Testis (tissue), 3 donors: ENCODE results near the gene ADAMTS10. TPM values are rescaled to one million over a fixed set of nuclear protein-coding genes. Genes with fewer than 3 reads are reported as not detected.

Source experiments
- DNase-seq: peaks from one replicate; pipeline ENCODE4 v3.0.0-alpha.2; 2019
- H3K27ac ChIP-seq, 2 donors: fragments of 200-600 bp; sonication (generic); one replicate each; pipeline ENCODE4 v1.5.1; 2019
- H3K27me3 ChIP-seq: fragments of 200-600 bp; sonication (generic); one replicate; pipeline ENCODE4 v1.5.1; 2019
- H3K36me3 ChIP-seq: fragments of 200-600 bp; sonication (generic); one replicate; pipeline ENCODE4 v1.5.1; 2017; ENCODE audit warnings: low read depth; ENCODE audit errors: missing control alignments
- H3K4me1 ChIP-seq: fragments of 200-600 bp; sonication (generic); one replicate; pipeline ENCODE4 v1.5.1; 2019
- H3K4me3 ChIP-seq, 2 donors: fragments of 200-600 bp; sonication (generic); one replicate each; pipeline ENCODE4 v1.5.1; 2017 to 2019
- H3K9me3 ChIP-seq: fragments of 200-600 bp; sonication (generic); one replicate; pipeline ENCODE4 v1.5.1; 2017
- POLR2A ChIP-seq: fragments of 450-650 bp; IDR thresholded peaks from one replicate; pipeline ENCODE4 v1.6.1; 2017; ENCODE audit warnings: antibody characterized with exemption, mild to moderate bottlenecking, moderate library complexity
- WGBS, 2 donors: methylation state at CpG; one replicate each; pipeline ENCODE4 v1.1.5; 2018; 5-methylcytosine and 5-hydroxymethylcytosine counted together
- intact Hi-C: fragments of 100-400 bp; cut with DNase I; formaldehyde crosslinking; loops from one replicate; pipeline ENCODE4 v1.15.1; 2023; ENCODE audit warnings: low total_unique reads
- polyA plus RNA-seq: library from polyadenylated mRNA; stranded (reverse); fragments of 350-450 nt; fragmentation: Illumina TruSeq; extraction: RNeasy Lipid Tissue Mini Kit (QIAGEN cat#74804); gene quantifications from one replicate; pipeline ENCODE4 v1.2.3, GENCODE V29; 2014; ENCODE audit warnings: low read depth, low replicate concordance; ENCODE audit not compliant: insufficient read depth
- total RNA-seq, 2 donors: library from RNA; depleted of rRNA; stranded (reverse); fragments of >200 nt; gene quantifications; one replicate each; pipeline ENCODE4 v1.2.3, GENCODE V29; 2016
- TF ChIP-seq, protein P1 (sequence below), 3 experiments: fragments of 450-650 bp in 2 of 3; fragments of 200-600 bp in 1 of 3; sonication (generic) in 1 of 3; IDR thresholded peaks; one replicate each; pipeline ENCODE4 v1.5.1; 2016 to 2019; ENCODE audit warnings: antibody characterized with exemption in 3 of 3, mild to moderate bottlenecking in 2 of 3, moderate library complexity in 1 of 3

Gene ADAMTS10
- total and polyA plus RNA-seq, 3 donors from 2014 or later, result 7.2 to 31.9 (median 27.9) TPM

DNA sequence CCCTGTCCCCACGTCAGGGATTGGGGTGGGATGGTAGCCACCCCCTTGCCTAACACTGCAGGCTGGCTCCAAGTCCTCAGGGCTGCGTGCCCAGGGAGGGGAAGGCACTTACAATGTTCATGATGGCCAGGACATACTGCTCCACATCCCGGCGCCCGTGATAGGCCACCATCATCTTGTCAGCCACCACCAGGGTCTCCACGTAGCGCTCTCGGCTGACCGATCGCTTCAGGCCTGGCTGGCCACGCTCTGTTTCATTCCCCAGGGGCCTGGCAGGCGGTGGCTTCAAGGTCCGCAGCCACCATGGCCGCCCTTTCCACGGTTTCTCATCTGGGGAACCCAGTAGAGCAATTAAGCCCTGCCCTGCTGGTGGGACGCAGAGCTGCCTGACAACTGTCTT lies 9.7 kb downstream of the ADAMTS10 start:
- no peaks in the 10 kb centered on the region for H3K9me3 ChIP-seq
- no peak overlapping the region for H3K27ac ChIP-seq
- intact Hi-C loops, result no loop called here
- 96% methylated on average over 16 of the region's 16 CpGs for WGBS, 2 donors
- no peaks in the 10 kb centered on the region for H3K4me1 ChIP-seq
- no peak overlapping the region for H3K4me3 ChIP-seq
- H3K36me3 ChIP-seq, result no peaks in the 10 kb centered on the region
- H3K27me3 ChIP-seq, result no peaks in the 10 kb centered on the region
- TF ChIP-seq POLR2A, result no peak
- TF ChIP-seq, protein P1, sequence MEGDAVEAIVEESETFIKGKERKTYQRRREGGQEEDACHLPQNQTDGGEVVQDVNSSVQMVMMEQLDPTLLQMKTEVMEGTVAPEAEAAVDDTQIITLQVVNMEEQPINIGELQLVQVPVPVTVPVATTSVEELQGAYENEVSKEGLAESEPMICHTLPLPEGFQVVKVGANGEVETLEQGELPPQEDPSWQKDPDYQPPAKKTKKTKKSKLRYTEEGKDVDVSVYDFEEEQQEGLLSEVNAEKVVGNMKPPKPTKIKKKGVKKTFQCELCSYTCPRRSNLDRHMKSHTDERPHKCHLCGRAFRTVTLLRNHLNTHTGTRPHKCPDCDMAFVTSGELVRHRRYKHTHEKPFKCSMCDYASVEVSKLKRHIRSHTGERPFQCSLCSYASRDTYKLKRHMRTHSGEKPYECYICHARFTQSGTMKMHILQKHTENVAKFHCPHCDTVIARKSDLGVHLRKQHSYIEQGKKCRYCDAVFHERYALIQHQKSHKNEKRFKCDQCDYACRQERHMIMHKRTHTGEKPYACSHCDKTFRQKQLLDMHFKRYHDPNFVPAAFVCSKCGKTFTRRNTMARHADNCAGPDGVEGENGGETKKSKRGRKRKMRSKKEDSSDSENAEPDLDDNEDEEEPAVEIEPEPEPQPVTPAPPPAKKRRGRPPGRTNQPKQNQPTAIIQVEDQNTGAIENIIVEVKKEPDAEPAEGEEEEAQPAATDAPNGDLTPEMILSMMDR (IDR thresholded peaks at IDR 0.05), result no peak
- DNase-seq, result no peak

DNA sequence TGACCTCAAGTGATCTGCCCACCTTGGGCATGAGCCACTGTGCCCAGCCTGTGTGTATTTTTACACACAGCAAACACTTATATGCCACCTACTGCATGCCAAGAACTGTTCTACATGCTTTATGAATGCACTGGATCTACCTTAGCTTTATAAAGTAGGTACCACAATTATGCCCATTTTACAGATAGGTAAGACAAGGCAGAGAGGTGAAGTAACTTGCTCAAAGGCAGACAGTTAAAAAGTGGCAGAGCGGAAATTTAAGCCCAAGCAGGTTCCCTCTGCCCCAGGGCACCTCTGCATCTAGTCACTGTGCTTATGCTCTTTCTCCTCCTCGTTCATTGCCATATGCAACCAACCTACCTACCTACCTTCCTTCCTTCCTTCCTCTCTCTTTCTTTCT lies 10.5 kb downstream of the ADAMTS10 start:
- whole genome bisulfite sequencing, 2 donors, result 91 to 98% methylated on average over 2 of the region's 2 CpGs
- Histone ChIP-seq H3K4me3 (no peak overlapping the region), H3K4me1 (peaks cover 6% of the 10 kb centered on the region), H3K9me3 (no peaks in the 10 kb centered on the region), H3K27me3 (no peaks in the 10 kb centered on the region), H3K36me3 (no peaks in the 10 kb centered on the region), H3K27ac (no peak overlapping the region)
- intact Hi-C loops, result no loop called here
- TF ChIP-seq POLR2A, result no peak
- TF ChIP-seq, protein P1 (IDR thresholded peaks at IDR 0.05), result no peak
- no peak for DNase-seq

DNA sequence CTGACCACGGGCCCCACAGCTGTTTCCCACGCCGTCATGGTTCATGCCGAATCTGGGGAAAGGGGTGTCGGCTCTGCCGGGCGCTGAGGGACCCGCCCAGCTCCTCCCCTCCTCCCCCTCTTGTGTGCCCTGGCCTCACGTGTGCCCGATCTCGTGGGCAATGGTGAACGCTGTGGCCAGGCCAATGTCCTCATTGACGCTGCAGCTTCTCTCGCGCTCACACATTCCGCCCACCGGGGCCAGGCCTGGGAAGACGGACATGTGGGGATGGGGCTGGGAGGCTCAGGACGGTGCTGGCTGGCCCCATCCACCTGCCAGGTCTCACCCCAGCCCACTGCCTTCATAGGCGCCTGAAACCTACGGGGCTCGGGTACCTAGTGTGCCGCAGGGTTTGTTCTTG lies 14.3 kb downstream of the ADAMTS10 start:
- H3K36me3 ChIP-seq, result no peaks in the 10 kb centered on the region
- H3K27me3 ChIP-seq, result no peaks in the 10 kb centered on the region
- H3K4me3 ChIP-seq, result no peak overlapping the region
- peaks cover 8% of the 10 kb centered on the region for H3K4me1 ChIP-seq
- DNase-seq, result no peak
- 87 to 94% methylated on average over 11 to 23 of the region's 23 CpGs for WGBS, 2 donors
- no peak for TF ChIP-seq POLR2A
- TF ChIP-seq, protein P1 (IDR thresholded peaks at IDR 0.05), result no peak
- H3K9me3 ChIP-seq, result no peaks in the 10 kb centered on the region
- no peak overlapping the region for H3K27ac ChIP-seq
- intact Hi-C loops, result no loop called here

DNA sequence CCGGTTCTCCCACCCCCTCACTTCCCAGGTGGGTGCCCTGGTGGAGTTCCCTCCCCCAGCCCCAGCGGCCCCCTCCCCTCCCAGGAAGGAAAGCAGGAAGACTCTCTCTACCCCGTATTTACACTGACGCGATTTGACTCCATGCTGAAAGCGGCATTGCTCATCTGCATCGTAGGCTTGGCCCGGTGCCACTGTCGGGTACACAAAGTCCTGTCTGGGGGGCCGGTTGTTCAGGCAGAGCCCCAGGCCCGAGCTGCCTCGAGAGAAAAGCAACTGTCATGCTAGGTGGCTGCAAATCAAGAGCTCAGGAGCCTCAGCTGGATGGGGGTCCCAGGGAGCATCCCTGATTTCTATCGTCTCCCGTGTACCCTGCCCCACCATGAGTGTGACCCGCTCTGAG lies 14.9 kb downstream of the ADAMTS10 start:
- no peaks in the 10 kb centered on the region for H3K9me3 ChIP-seq
- intact Hi-C loops, result no loop called here
- TF ChIP-seq, protein P1 (IDR thresholded peaks at IDR 0.05), result no peak
- no peak for TF ChIP-seq POLR2A
- H3K4me3 ChIP-seq, result no peak overlapping the region
- H3K4me1 ChIP-seq, result peaks cover 8% of the 10 kb centered on the region
- H3K36me3 ChIP-seq, result no peaks in the 10 kb centered on the region
- WGBS, 2 donors, result 58 to 72% methylated on average over 9 to 15 of the region's 15 CpGs
- no peaks in the 10 kb centered on the region for H3K27me3 ChIP-seq
- H3K27ac ChIP-seq, result peak overlapping the region in 1 of 2 donors; percentile 4
- no peak for DNase-seq

DNA sequence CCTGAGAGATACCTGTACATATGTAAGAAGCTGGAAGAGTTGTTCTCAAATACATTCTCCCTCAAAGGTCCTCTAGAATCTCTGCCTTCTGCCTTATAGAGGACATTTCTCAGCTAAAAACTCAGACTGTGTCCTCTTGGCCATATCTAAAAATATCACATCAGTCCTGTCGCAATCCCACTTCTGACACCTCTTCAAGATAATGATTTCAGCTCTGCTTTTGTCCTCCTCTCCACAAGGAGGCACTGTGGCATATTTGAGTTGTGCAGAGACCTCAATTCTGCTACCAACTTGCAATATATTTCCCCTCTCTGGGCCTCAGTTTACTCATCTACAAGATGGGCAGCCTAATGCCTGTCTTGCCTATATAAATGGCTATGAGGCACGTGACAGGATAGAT lies 16.6 kb downstream of the ADAMTS10 start:
- DNase-seq, result no peak
- H3K9me3 ChIP-seq, result no peaks in the 10 kb centered on the region
- intact Hi-C loops, result no loop called here
- peaks cover 8% of the 10 kb centered on the region for H3K4me1 ChIP-seq
- H3K4me3 ChIP-seq, result no peak overlapping the region
- H3K36me3 ChIP-seq, result no peaks in the 10 kb centered on the region
- 93 to 97% methylated on average over 2 of the region's 2 CpGs for WGBS, 2 donors
- H3K27me3 ChIP-seq, result no peaks in the 10 kb centered on the region
- H3K27ac ChIP-seq, result no peak overlapping the region
- TF ChIP-seq, protein P1 (IDR thresholded peaks at IDR 0.05), result peak in 2 of 3 experiments; percentile 11 to 27
- no peak for TF ChIP-seq POLR2A
